Measurements from ENCODE around the gene CMIP.

GRCh38 chr16:81397879-81398520, 46.6 kb upstream of the CMIP start:
- TF ChIP-seq CTCF (IDR thresholded peaks at IDR 0.05), result no peak
- TF ChIP-seq POLR2A (IDR thresholded peaks at IDR 0.05), result no peak
